Endothelial cell of umbilical vein (primary cell): Measurements from ENCODE around the gene RPL12. TPM values are rescaled to one million over a fixed set of nuclear protein-coding genes. Genes with fewer than 3 reads are reported as not detected.

ENCODE experiments used
- BruUV-seq: library from RNA; stranded (reverse); fragments of 400-500 nt; replicated peaks from 2 replicates; lab custom pipeline; 2021; lab: Mats Ljungman, UMichigan
- CTCF ChIA-PET: fragments of 300-600, 350-600 bp; sonication (Branson Sonifier 250); formaldehyde crosslinking; loops from one replicate; lab custom pipeline; 2021; ENCODE audit warnings: antibody characterized with exemption, inconsistent platforms; lab: Charles Lee
- POLR2A ChIA-PET: fragments of 300-600, 350-600 bp; sonication (Branson Sonifier 250); formaldehyde crosslinking; loops from one replicate; lab custom pipeline; 2021; ENCODE audit warnings: antibody characterized with exemption, inconsistent platforms; lab: Charles Lee
- DNase-seq: peaks from one replicate; pipeline ENCODE4 v3.0.0-alpha.2; 2011; ENCODE audit warnings: low read depth, low spot score
- FAIRE-seq: peaks from 2 replicates; lab custom pipeline; 2011; peaks lifted over from hg19 to GRCh38; lab: Jason Lieb, UNC
- H2AFZ ChIP-seq: 2 replicates; pipeline ENCODE4 v1.6.0; 2012; ENCODE audit warnings: low read depth, low read length, control low read depth, inconsistent platforms
- H3K27ac ChIP-seq: 2 replicates; pipeline ENCODE4 v1.5.1; 2011; ENCODE audit warnings: low read depth, mild to moderate bottlenecking, control low read depth, low read length, moderate library complexity; ENCODE audit not compliant: insufficient read depth
- H3K27me3 ChIP-seq, 2 experiments: 2 replicates each; pipeline versions ENCODE4 v1.6.0 to v1.6.1; 2011; ENCODE audit warnings: low read length in 2 of 2, mixed read lengths in 1 of 2; ENCODE audit not compliant: control insufficient read depth in 2 of 2, insufficient read depth in 2 of 2
- H3K36me3 ChIP-seq, 2 experiments: 2 replicates in 1 of 2; 3 replicates in 1 of 2; pipeline ENCODE4 v1.5.1; 2011; ENCODE audit warnings: low read length in 2 of 2, mild to moderate bottlenecking in 1 of 2, moderate library complexity in 1 of 2; ENCODE audit not compliant: control insufficient read depth in 2 of 2, insufficient read depth in 2 of 2; ENCODE audit errors: extremely low read depth in 1 of 2
- H3K4me1 ChIP-seq: 3 replicates; pipeline ENCODE4 v1.5.1; 2011; ENCODE audit warnings: mild to moderate bottlenecking, low read length; ENCODE audit not compliant: control insufficient read depth, insufficient read depth; ENCODE audit errors: extremely low read depth
- H3K4me2 ChIP-seq: 2 replicates; pipeline ENCODE4 v1.6.1; 2011; ENCODE audit warnings: low read length, control low read depth, mixed read lengths; ENCODE audit not compliant: insufficient read depth
- H3K4me3 ChIP-seq, 3 experiments: fragments of 200-600 bp in 1 of 3; sonication (generic), shearing (Covaris generic) in 1 of 3; replicated peaks in 1 of 3; 2 replicates each; pipeline ENCODE4 v1.5.1; 2011 to 2016; ENCODE audit warnings: control low read depth in 3 of 3, low read length in 3 of 3, mild to moderate bottlenecking in 2 of 3, inconsistent platforms in 1 of 3, low read depth in 1 of 3, moderate library complexity in 1 of 3; ENCODE audit not compliant: insufficient read depth in 1 of 3
- H3K79me2 ChIP-seq: 2 replicates; pipeline ENCODE4 v1.6.0; 2012; ENCODE audit warnings: low read length, inconsistent platforms; ENCODE audit not compliant: control insufficient read depth, insufficient read depth
- H3K9ac ChIP-seq: replicated peaks from 2 replicates; pipeline ENCODE3; 2011; ENCODE audit warnings: low read length, control low read depth; ENCODE audit not compliant: insufficient read depth; ENCODE audit errors: extremely low read depth
- H3K9me1 ChIP-seq: replicated peaks from 3 replicates; pipeline ENCODE4 v1.6.0; 2011; ENCODE audit warnings: mild to moderate bottlenecking, low read length; ENCODE audit not compliant: control insufficient read depth, insufficient read depth; ENCODE audit errors: extremely low read depth
- H3K9me3 ChIP-seq: replicated peaks from 2 replicates; pipeline ENCODE4 v1.5.1; 2012; ENCODE audit warnings: low read length, inconsistent platforms; ENCODE audit not compliant: control insufficient read depth, insufficient read depth
- H4K20me1 ChIP-seq: replicated peaks from 2 replicates; pipeline ENCODE3; 2011; ENCODE audit warnings: mild to moderate bottlenecking, low read length; ENCODE audit not compliant: control insufficient read depth, insufficient read depth; ENCODE audit errors: extremely low read depth
- EZH2 ChIP-seq: IDR thresholded peaks from 2 replicates; pipeline ENCODE4 v1.6.1; 2012; ENCODE audit warnings: borderline replicate concordance, low read depth, mild to moderate bottlenecking, moderate library complexity, low read length, inconsistent platforms; ENCODE audit not compliant: severe bottlenecking
- FOS ChIP-seq: IDR thresholded peaks from 2 replicates; pipeline ENCODE4 v1.6.1; 2011; ENCODE audit warnings: mild to moderate bottlenecking, low read length, moderate library complexity, borderline replicate concordance; ENCODE audit not compliant: insufficient read depth
- GATA2 ChIP-seq: IDR thresholded peaks from 2 replicates; pipeline ENCODE4 v1.7.0; 2011; ENCODE audit warnings: low read depth, mild to moderate bottlenecking, moderate library complexity, mixed read lengths, low read length; ENCODE audit not compliant: insufficient read length, insufficient read depth
- JUN ChIP-seq: IDR thresholded peaks from 2 replicates; pipeline ENCODE4 v1.6.1; 2011; ENCODE audit warnings: borderline replicate concordance, low read depth; ENCODE audit not compliant: insufficient read length, insufficient read depth
- MAX ChIP-seq: IDR thresholded peaks from 2 replicates; pipeline ENCODE4 v1.6.1; 2011; ENCODE audit not compliant: insufficient read depth, insufficient read length
- MYC ChIP-seq: IDR thresholded peaks from one replicate; pipeline ENCODE4 v1.6.1; 2011; ENCODE audit warnings: mild to moderate bottlenecking, low read depth, low read length
- POLR2A ChIP-seq: IDR thresholded peaks from 2 replicates; pipeline ENCODE4 v1.6.1; 2012; ENCODE audit warnings: low read depth, mild to moderate bottlenecking, control low read depth, low read length
- POLR2AphosphoS5 ChIP-seq: IDR thresholded peaks from 2 replicates; pipeline ENCODE4 v1.6.1; 2012; ENCODE audit warnings: low read depth, mild to moderate bottlenecking, control low read depth, low read length, moderate library complexity; ENCODE audit not compliant: insufficient read depth
- dilution Hi-C: fragments of 300-500 bp; cut with MboI; formaldehyde crosslinking; loops from one replicate; pipeline ENCODE4 v1.15.0; 2019; ENCODE audit warnings: low sequenced_read_pairs; ENCODE audit not compliant: extremely low pct_ligation_motif_present
- intact Hi-C: fragments of 100-400 bp; cut with micrococcal nuclease; formaldehyde crosslinking; loops from one replicate; pipeline ENCODE4 v1.10.0; 2022
- polyA plus RNA-seq, 4 experiments: library from polyadenylated mRNA; depleted of rRNA in 3 of 4; stranded (reverse) in 3 of 4; unstranded in 1 of 4; fragments of >200 nt; gene quantifications; 2 replicates each; pipeline versions ENCODE4 v1.2.1 to v1.2.3, GENCODE V29; 2011 to 2012; ENCODE audit warnings: missing spikeins in 1 of 4
- total RNA-seq: library from RNA; stranded (reverse); gene quantifications from 2 replicates; pipeline ENCODE4 v1.2.3, GENCODE V29; 2021
- TF ChIP-seq, protein P1 (sequence below), 2 donors: IDR thresholded peaks; 1 replicate in 1 of 2; 2 replicates in 1 of 2; pipeline ENCODE4 v1.5.1; 2011; ENCODE audit warnings: low read length in 2 of 2, mild to moderate bottlenecking in 2 of 2, moderate library complexity in 2 of 2, control low read depth in 1 of 2, inconsistent platforms in 1 of 2, low read depth in 1 of 2; ENCODE audit not compliant: insufficient read depth in 1 of 2; ENCODE audit errors: extremely low read depth in 1 of 2

RPL12 gene
- total and polyA plus RNA-seq, 2 donors (not counting 3 experiments of a cell fraction or from before 2014, with no cell fraction given), result 1,231 to 3,007 TPM

- H3K27me3 ChIP-seq, result no peaks in the 10 kb centered on the region
- DNase-seq (no peak), FAIRE-seq (no peak)
- no peaks in the 10 kb centered on the region for H3K9me3 ChIP-seq
- H3K4me1 ChIP-seq, result no peaks in the 10 kb centered on the region
- no peak overlapping the region for H3K9ac ChIP-seq
- H4K20me1 ChIP-seq, result no peaks in the 10 kb centered on the region
- POLR2A ChIA-PET, result no interaction called here
- peaks cover 3 to 6% of the 10 kb centered on the region in 2 experiments for H3K36me3 ChIP-seq
- TF ChIP-seq POLR2AphosphoS5 (no peak), FOS (no peak), MAX (no peak), JUN (no peak), MYC (no peak), EZH2 (no peak), GATA2 (no peak)
- no peak overlapping the region for H3K4me3 ChIP-seq
- no peak overlapping the region for H2AFZ ChIP-seq
- dilution Hi-C loops (no loop called here), intact Hi-C loops (no loop called here)
- H3K27ac ChIP-seq, result no peak overlapping the region
- CTCF ChIA-PET, result no interaction called here
- H3K9me1 ChIP-seq, result no peaks in the 10 kb centered on the region
- BruUV-seq, result no TSS peak
- H3K79me2 ChIP-seq, result no peaks in the 10 kb centered on the region
- no peak overlapping the region for H3K4me2 ChIP-seq
Measured at GRCh38 chr9:127404631-127405030, 46.6 kb downstream of the RPL12 start.

DNA sequence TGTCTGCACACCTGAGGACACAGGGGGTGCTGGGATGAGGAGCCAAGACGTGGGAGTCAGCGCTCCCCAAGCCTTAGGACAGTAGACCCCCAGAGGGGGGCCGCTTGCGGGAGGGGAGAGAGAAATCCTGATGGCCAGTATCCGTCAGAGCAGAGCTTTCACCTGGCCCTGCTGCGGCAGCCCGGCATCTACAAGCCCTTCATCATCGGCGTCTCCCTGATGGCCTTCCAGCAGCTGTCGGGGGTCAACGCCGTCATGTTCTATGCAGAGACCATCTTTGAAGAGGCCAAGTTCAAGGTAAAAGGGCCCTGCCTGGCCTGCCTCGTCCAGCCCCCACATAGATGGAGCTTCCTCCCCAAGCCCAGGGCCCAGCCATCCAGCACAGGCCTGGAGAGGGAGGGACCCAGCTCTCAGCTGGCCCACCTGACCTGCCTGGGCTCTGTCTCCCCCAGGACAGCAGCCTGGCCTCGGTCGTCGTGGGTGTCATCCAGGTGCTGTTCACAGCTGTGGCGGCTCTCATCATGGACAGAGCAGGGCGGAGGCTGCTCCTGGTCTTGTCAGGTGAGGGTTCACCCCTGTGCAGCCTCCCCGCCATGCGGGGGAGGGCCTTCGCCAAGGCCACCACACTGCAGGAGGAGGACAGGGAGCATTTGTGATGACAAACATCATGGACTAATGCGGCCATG is 47.6 kb downstream of the RPL12 start:
- TF ChIP-seq POLR2A (no peak), FOS (no peak), EZH2 (no peak), MAX (no peak), JUN (no peak), GATA2 (no peak), MYC (no peak)
- TF ChIP-seq, protein P1, sequence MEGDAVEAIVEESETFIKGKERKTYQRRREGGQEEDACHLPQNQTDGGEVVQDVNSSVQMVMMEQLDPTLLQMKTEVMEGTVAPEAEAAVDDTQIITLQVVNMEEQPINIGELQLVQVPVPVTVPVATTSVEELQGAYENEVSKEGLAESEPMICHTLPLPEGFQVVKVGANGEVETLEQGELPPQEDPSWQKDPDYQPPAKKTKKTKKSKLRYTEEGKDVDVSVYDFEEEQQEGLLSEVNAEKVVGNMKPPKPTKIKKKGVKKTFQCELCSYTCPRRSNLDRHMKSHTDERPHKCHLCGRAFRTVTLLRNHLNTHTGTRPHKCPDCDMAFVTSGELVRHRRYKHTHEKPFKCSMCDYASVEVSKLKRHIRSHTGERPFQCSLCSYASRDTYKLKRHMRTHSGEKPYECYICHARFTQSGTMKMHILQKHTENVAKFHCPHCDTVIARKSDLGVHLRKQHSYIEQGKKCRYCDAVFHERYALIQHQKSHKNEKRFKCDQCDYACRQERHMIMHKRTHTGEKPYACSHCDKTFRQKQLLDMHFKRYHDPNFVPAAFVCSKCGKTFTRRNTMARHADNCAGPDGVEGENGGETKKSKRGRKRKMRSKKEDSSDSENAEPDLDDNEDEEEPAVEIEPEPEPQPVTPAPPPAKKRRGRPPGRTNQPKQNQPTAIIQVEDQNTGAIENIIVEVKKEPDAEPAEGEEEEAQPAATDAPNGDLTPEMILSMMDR (IDR thresholded peaks at IDR 0.05; ENCODE audit: extremely low read depth in 1 of 2, insufficient read depth in 1 of 2, low read depth in 1 of 2, low read length in 2 of 2), result no peak
- POLR2A ChIA-PET, result no interaction called here
- H3K4me1 ChIP-seq, result no peaks in the 10 kb centered on the region
- dilution Hi-C loops, result no loop called here
- H3K9ac ChIP-seq, result no peak overlapping the region
- peaks cover 3 to 6% of the 10 kb centered on the region in 2 experiments for H3K36me3 ChIP-seq
- no peak overlapping the region for H3K27ac ChIP-seq
- FAIRE-seq, result no peak
- H3K27me3 ChIP-seq, result no peaks in the 10 kb centered on the region
- no TSS peak for BruUV-seq
- H3K79me2 ChIP-seq, result no peaks in the 10 kb centered on the region
- H2AFZ ChIP-seq, result no peak overlapping the region
- no peaks in the 10 kb centered on the region for H3K9me1 ChIP-seq
- no peak overlapping the region for H3K4me3 ChIP-seq
- CTCF ChIA-PET, result interaction anchor here (0.6 kb wide), 1 partner anchor 10 kb away, joined by 5 read pairs; no protein-coding TSS in a partner anchor
- no peak overlapping the region for H3K4me2 ChIP-seq
- no peaks in the 10 kb centered on the region for H4K20me1 ChIP-seq
- no peaks in the 10 kb centered on the region for H3K9me3 ChIP-seq
- intact Hi-C loops, result no loop called here
- no peak for DNase-seq
